H1 (cell line): Measurements from ENCODE around the gene DMBX1. TPM values are rescaled to one million over a fixed set of nuclear protein-coding genes. Genes with fewer than 3 reads are reported as not detected.
A peak's percentile ranks its signal among the peaks of the same experiment; 100 is the strongest.

Experiments used
- CTCF ChIA-PET: fragments of 300-600 bp; sonication (Branson Sonifier 250); formaldehyde crosslinking; loops from one replicate; lab custom pipeline; 2021; ENCODE audit not compliant: partially characterized antibody; lab: Charles Lee
- POLR2A ChIA-PET: fragments of 300-600 bp; sonication (Branson Sonifier 250); formaldehyde crosslinking; loops from one replicate; lab custom pipeline; 2021; ENCODE audit warnings: inconsistent platforms; ENCODE audit not compliant: partially characterized antibody; lab: Charles Lee
- DNase-seq, 2 experiments: peaks; one replicate each; pipeline versions ENCODE4 v3.0.0 to v3.0.0-alpha.2; 2010 to 2022; ENCODE audit warnings: low spot score in 2 of 2, low read depth in 1 of 2, mixed read lengths in 1 of 2
- FAIRE-seq: peaks from 2 replicates; lab custom pipeline; 2011; peaks lifted over from hg19 to GRCh38; lab: Jason Lieb, UNC
- H2AFZ ChIP-seq: 2 replicates; pipeline ENCODE4 v1.8.1; 2012; ENCODE audit warnings: low read length, inconsistent platforms
- H2AK5ac ChIP-seq: 2 replicates; pipeline ENCODE4 v1.6.1; 2013; ENCODE audit warnings: low read depth, low read length
- H2BK120ac ChIP-seq: replicated peaks from 2 replicates; pipeline ENCODE3; 2013; ENCODE audit warnings: low read depth, low read length, inconsistent platforms
- H2BK12ac ChIP-seq: 2 replicates; pipeline ENCODE4 v1.6.1; 2013; ENCODE audit warnings: low read depth, low read length
- H2BK15ac ChIP-seq: 2 replicates; pipeline ENCODE4 v1.6.1; 2013; ENCODE audit warnings: low read length
- H2BK20ac ChIP-seq: 2 replicates; pipeline ENCODE4 v1.6.1; 2013; ENCODE audit warnings: low read length
- H2BK5ac ChIP-seq: 2 replicates; pipeline ENCODE4 v1.6.1; 2013; ENCODE audit warnings: low read depth, low read length
- H3K14ac ChIP-seq: 2 replicates; pipeline ENCODE4 v1.6.1; 2013; ENCODE audit warnings: inconsistent platforms; ENCODE audit not compliant: insufficient read length
- H3K18ac ChIP-seq: 2 replicates; pipeline ENCODE4 v1.6.1; 2013; ENCODE audit warnings: low read length; ENCODE audit errors: extremely low read depth
- H3K23ac ChIP-seq: 2 replicates; pipeline ENCODE4 v1.6.1; 2013; ENCODE audit warnings: inconsistent platforms; ENCODE audit not compliant: insufficient read length
- H3K23me2 ChIP-seq: 2 replicates; pipeline ENCODE4 v1.6.1; 2013; ENCODE audit warnings: low read depth, low read length
- H3K27ac ChIP-seq: 2 replicates; pipeline ENCODE4 v1.6.1; 2011; ENCODE audit warnings: low read depth, low read length, inconsistent platforms
- H3K27me3 ChIP-seq, 4 experiments: replicated peaks in 1 of 4; 1 replicate in 1 of 4; 2 replicates in 3 of 4; pipeline versions ENCODE4 v1.6.1 to v1.8.1; 2011 to 2013; ENCODE audit warnings: low read length in 3 of 4, mild to moderate bottlenecking in 3 of 4, inconsistent platforms in 2 of 4, mixed read lengths in 2 of 4, moderate library complexity in 1 of 4; ENCODE audit not compliant: control insufficient read depth in 3 of 4, insufficient read depth in 3 of 4; ENCODE audit errors: extremely low read depth in 1 of 4
- H3K36me3 ChIP-seq, 4 experiments: 2 replicates each; pipeline versions ENCODE4 v1.6.1 to v1.8.1; 2011 to 2013; ENCODE audit warnings: mild to moderate bottlenecking in 4 of 4, low read length in 3 of 4, moderate library complexity in 2 of 4, control low read depth in 1 of 4, inconsistent platforms in 1 of 4; ENCODE audit not compliant: insufficient read depth in 4 of 4, control insufficient read depth in 2 of 4
- H3K4ac ChIP-seq: replicated peaks from 2 replicates; pipeline ENCODE3; 2013; ENCODE audit warnings: low read length, low read depth, mixed read lengths, inconsistent platforms; ENCODE audit not compliant: insufficient read length
- H3K4me1 ChIP-seq, 4 experiments: replicated peaks in 1 of 4; 1 replicate in 1 of 4; 2 replicates in 3 of 4; pipeline versions ENCODE4 v1.6.1 to v1.8.1; 2011 to 2013; ENCODE audit warnings: low read length in 3 of 4, inconsistent platforms in 2 of 4, mixed read lengths in 1 of 4; ENCODE audit not compliant: insufficient read depth in 4 of 4, control insufficient read depth in 3 of 4
- H3K4me2 ChIP-seq, 2 experiments: 2 replicates each; pipeline versions ENCODE4 v1.6.1 to v1.8.1; 2011 to 2013; ENCODE audit warnings: low read depth in 2 of 2, low read length in 2 of 2, control low read depth in 1 of 2, inconsistent platforms in 1 of 2, mild to moderate bottlenecking in 1 of 2; ENCODE audit not compliant: insufficient read depth in 1 of 2
- H3K4me3 ChIP-seq, 4 experiments: fragments of 200-600, 300-600 bp in 1 of 4; sonication (generic), shearing (Covaris generic), sonication (Bioruptor Twin) in 1 of 4; 2 replicates each; pipeline versions ENCODE4 v1.5.1 to v1.8.1; 2011 to 2016; ENCODE audit warnings: low read length in 4 of 4, low read depth in 3 of 4, control low read depth in 2 of 4, inconsistent platforms in 2 of 4, mild to moderate bottlenecking in 2 of 4, mixed read lengths in 1 of 4, moderate library complexity in 1 of 4; ENCODE audit not compliant: insufficient read depth in 2 of 4; ENCODE audit errors: extremely low read depth in 1 of 4
- H3K56ac ChIP-seq: replicated peaks from 2 replicates; pipeline ENCODE3; 2013; ENCODE audit warnings: low read depth, mild to moderate bottlenecking, mixed read lengths, low read length, inconsistent platforms; ENCODE audit not compliant: insufficient read length
- H3K79me1 ChIP-seq: 2 replicates; pipeline ENCODE4 v1.6.1; 2013; ENCODE audit warnings: low read depth, low read length, control low read depth
- H3K79me2 ChIP-seq, 2 experiments: 2 replicates each; pipeline versions ENCODE4 v1.6.1 to v1.8.1; 2012 to 2013; ENCODE audit warnings: low read length in 2 of 2, mild to moderate bottlenecking in 2 of 2, inconsistent platforms in 1 of 2; ENCODE audit not compliant: insufficient read depth in 2 of 2, control insufficient read depth in 1 of 2
- H3K9ac ChIP-seq, 4 experiments: replicated peaks in 1 of 4; 1 replicate in 1 of 4; 2 replicates in 3 of 4; pipeline versions ENCODE4 v1.6.1 to v1.8.1; 2011 to 2013; ENCODE audit warnings: low read depth in 3 of 4, low read length in 3 of 4, control low read depth in 2 of 4, mild to moderate bottlenecking in 2 of 4, moderate library complexity in 2 of 4, inconsistent platforms in 1 of 4; ENCODE audit errors: extremely low read depth in 1 of 4
- H3K9me3 ChIP-seq, 2 experiments: 2 replicates each; pipeline versions ENCODE4 v1.6.1 to v1.8.1; 2012 to 2013; ENCODE audit warnings: mild to moderate bottlenecking in 2 of 2, moderate library complexity in 2 of 2, control low read depth in 1 of 2, inconsistent platforms in 1 of 2, low read depth in 1 of 2, low read length in 1 of 2, mixed read lengths in 1 of 2; ENCODE audit not compliant: insufficient read depth in 2 of 2
- H4K20me1 ChIP-seq, 2 experiments: replicated peaks in 1 of 2; 2 replicates each; pipeline versions ENCODE3 to v1.8.1; 2011 to 2013; ENCODE audit warnings: inconsistent platforms in 2 of 2, low read length in 2 of 2, mild to moderate bottlenecking in 1 of 2; ENCODE audit not compliant: insufficient read depth in 2 of 2, control insufficient read depth in 1 of 2
- H4K5ac ChIP-seq: 2 replicates; pipeline ENCODE4 v1.6.1; 2013; ENCODE audit warnings: low read length, low read depth, mixed read lengths, inconsistent platforms; ENCODE audit not compliant: insufficient read length
- H4K8ac ChIP-seq: 2 replicates; pipeline ENCODE4 v1.8.0; 2013; ENCODE audit warnings: mild to moderate bottlenecking, moderate library complexity, low read length, inconsistent platforms; ENCODE audit not compliant: insufficient read depth; ENCODE audit errors: extremely low read depth
- H4K91ac ChIP-seq: replicated peaks from 2 replicates; pipeline ENCODE3; 2013; ENCODE audit warnings: low read length, mixed read lengths, inconsistent platforms; ENCODE audit not compliant: insufficient read length
- PHF8 ChIP-seq: fragments of 200-600 bp; sonication (generic); conservative IDR thresholded peaks from 2 replicates; pipeline ENCODE4 v1.7.1; 2012; ENCODE audit warnings: low read depth, mild to moderate bottlenecking, inconsistent platforms, low read length, moderate library complexity
- SUZ12 ChIP-seq: fragments of 200-600 bp; sonication (generic); IDR thresholded peaks from 2 replicates; pipeline ENCODE4 v1.6.1; 2012; ENCODE audit warnings: mild to moderate bottlenecking, inconsistent platforms, low read length, moderate library complexity, mixed read lengths
- WGBS, 2 experiments: shearing (Covaris generic) in 1 of 2; methylation state at CpG; one replicate each; pipeline versions ENCODE4 v1.1.6 to v1.1.7; 2013 to 2015; ENCODE audit warnings: low lambda C conversion rate in 2 of 2, mixed read lengths in 2 of 2, inconsistent platforms in 1 of 2, low coverage in 1 of 2, missing lambda C conversion rate in 1 of 2; ENCODE audit not compliant: insufficient replicate concordance in 2 of 2, insufficient coverage in 1 of 2, insufficient read length in 1 of 2; ENCODE audit errors: extremely low coverage in 1 of 2, missing lambda C conversion rate in 1 of 2; 5-methylcytosine and 5-hydroxymethylcytosine counted together
- polyA plus RNA-seq, 7 experiments: library from polyadenylated mRNA; depleted of rRNA in 3 of 7; stranded (reverse) in 5 of 7; unstranded in 2 of 7; fragments of >200 nt in 5 of 7; fragments of 200-250 nt in 2 of 7; gene quantifications; 1 replicate in 5 of 7; 2 replicates in 1 of 7; 4 replicates in 1 of 7; pipeline versions ENCODE4 v1.2.1 to v1.2.3, GENCODE V29; 2011 to 2013; ENCODE audit warnings: missing spikeins in 2 of 7, mixed read lengths in 2 of 7
- total RNA-seq: library from RNA; stranded (reverse); fragmentation: NEBNext Ultra II Directional; extraction: Animal tissue kit (Norgen Biotek cat#: 25700); gene quantifications from 2 replicates; pipeline ENCODE4 v1.2.1, GENCODE V29; 2021
- TF ChIP-seq, protein P1 (sequence below): IDR thresholded peaks from 2 replicates; pipeline ENCODE4 v1.6.1; 2012; ENCODE audit warnings: low read length, inconsistent platforms
- TF ChIP-seq, protein P2 (sequence below): IDR thresholded peaks from 2 replicates; pipeline ENCODE4 v1.6.1; 2011; ENCODE audit warnings: low read depth, mild to moderate bottlenecking, low read length; ENCODE audit not compliant: insufficient read depth

DMBX1 gene
- total and polyA plus RNA-seq, 2 of the 8 experiments (the other 6 are each of a cell fraction or from before 2014, with no cell fraction given), result 0.23 to 0.30 TPM

DNA sequence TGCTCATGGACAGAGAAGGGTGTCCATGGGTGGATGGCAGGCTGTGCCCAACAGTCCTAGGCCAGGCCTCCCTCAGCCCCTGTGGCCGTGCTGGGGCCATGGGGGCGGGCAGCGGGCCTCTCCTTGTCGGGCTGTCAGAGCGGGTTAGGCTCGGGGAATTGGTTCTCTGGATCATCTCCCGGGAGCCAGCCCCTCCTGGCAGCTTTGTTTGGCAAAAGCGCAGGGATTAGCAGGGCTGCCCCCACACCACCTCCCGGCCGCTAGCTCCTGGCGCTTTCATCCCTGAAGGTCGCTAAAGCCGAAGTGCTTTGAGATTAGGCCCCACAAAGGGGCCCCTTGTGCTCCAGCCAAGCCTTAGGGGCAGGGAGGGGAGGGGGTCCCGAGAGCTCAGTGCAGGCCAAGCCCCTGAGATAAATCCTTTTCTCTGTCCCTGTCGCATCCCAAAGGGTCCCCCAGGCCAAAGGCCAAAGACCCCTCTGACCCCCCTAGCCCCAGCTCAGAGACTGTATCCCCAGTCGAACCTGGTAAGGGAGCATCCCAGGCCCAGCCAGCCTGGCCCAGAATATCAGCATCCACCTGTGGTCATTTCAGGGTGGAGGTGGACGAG is 9.8 kb upstream of the DMBX1 start:
- Histone ChIP-seq H3K56ac (no peak overlapping the region), H3K36me3 (no peaks in the 10 kb centered on the region), H4K8ac (peak overlapping the region; percentile 64), H4K5ac (no peak overlapping the region), H3K4ac (no peak overlapping the region), H2BK5ac (no peak overlapping the region), H2BK15ac (peak overlapping the region; percentile 95; the same call in 1 of the 2 replicates), H3K4me2 (peak overlapping the region; percentile 26 to 35; a peak in 2 of 4 replicates), H3K14ac (no peak overlapping the region), H3K18ac (no peak overlapping the region; the same call in 1 of the 2 replicates), H4K91ac (no peak overlapping the region), H3K27ac (no peak overlapping the region), H3K4me3 (no peak overlapping the region), H2BK20ac (no peak overlapping the region), H3K23me2 (no peaks in the 10 kb centered on the region), H2AFZ (no peak overlapping the region), H3K23ac (no peak overlapping the region), H3K9me3 (no peaks in the 10 kb centered on the region), H3K27me3 (peaks cover 10 to 75% (median 64%) of the 10 kb centered on the region in 4 experiments), H3K4me1 (peaks cover 3 to 14% (median 10%) of the 10 kb centered on the region in 4 experiments), H3K9ac (no peak overlapping the region), H2BK12ac (peak overlapping the region; percentile 60; the same call in 1 of the 2 replicates), H3K79me2 (no peaks in the 10 kb centered on the region), H4K20me1 (peaks cover 2 to 3% of the 10 kb centered on the region in 2 experiments), H2BK120ac (no peak overlapping the region), H3K79me1 (no peaks in the 10 kb centered on the region), H2AK5ac (0 out of 2 replicates have a peak overlapping the region, but pooled peaks have one; percentile 58)
- no peak for DNase-seq
- TF ChIP-seq, protein P1, sequence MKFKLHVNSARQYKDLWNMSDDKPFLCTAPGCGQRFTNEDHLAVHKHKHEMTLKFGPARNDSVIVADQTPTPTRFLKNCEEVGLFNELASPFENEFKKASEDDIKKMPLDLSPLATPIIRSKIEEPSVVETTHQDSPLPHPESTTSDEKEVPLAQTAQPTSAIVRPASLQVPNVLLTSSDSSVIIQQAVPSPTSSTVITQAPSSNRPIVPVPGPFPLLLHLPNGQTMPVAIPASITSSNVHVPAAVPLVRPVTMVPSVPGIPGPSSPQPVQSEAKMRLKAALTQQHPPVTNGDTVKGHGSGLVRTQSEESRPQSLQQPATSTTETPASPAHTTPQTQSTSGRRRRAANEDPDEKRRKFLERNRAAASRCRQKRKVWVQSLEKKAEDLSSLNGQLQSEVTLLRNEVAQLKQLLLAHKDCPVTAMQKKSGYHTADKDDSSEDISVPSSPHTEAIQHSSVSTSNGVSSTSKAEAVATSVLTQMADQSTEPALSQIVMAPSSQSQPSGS, result no peak
- TF ChIP-seq SUZ12, result no peak
- TF ChIP-seq PHF8, result no peak
- TF ChIP-seq, protein P2, sequence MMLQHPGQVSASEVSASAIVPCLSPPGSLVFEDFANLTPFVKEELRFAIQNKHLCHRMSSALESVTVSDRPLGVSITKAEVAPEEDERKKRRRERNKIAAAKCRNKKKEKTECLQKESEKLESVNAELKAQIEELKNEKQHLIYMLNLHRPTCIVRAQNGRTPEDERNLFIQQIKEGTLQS, result no peak
- WGBS, 2 experiments, result 46% methylated on average over 17 of the region's 17 CpGs; no CpG with 5 or more reads in 1 of the 2 experiments
- no peak for FAIRE-seq
- ChIA-PET CTCF (interaction anchor here (0.6 to 35.6 kb wide), 21 partner anchors 9 to 211 kb away, joined by 3 to 1068 read pairs (median 4); partner anchors contain the start of gene DMBX1), POLR2A (interaction anchor here (1.0 to 1.6 kb wide), 6 partner anchors 9 to 32 kb away, joined by 3 to 6 read pairs (median 3); no protein-coding TSS in a partner anchor)
